Astrocyte (in vitro differentiated cells and primary cell): ENCODE data around the gene CDK5RAP2. TPM values are rescaled to one million over a fixed set of nuclear protein-coding genes. Genes with fewer than 3 reads are reported as not detected.

ENCODE experiments used
- DNase-seq: peaks from one replicate; pipeline ENCODE4 v3.0.0-alpha.2; 2010; ENCODE audit warnings: low read depth
- FAIRE-seq: peaks from 2 replicates; lab custom pipeline; 2011; peaks lifted over from hg19 to GRCh38; lab: Jason Lieb, UNC
- H2AFZ ChIP-seq: 2 replicates; pipeline ENCODE4 v1.6.0; 2012; ENCODE audit warnings: low read depth, low read length, inconsistent platforms
- H3K27ac ChIP-seq: 2 replicates; pipeline ENCODE4 v1.5.1; 2011; ENCODE audit warnings: low read depth, low read length, inconsistent platforms
- H3K27me3 ChIP-seq: 2 replicates; pipeline ENCODE4 v1.6.0; 2011; ENCODE audit warnings: low read length, inconsistent platforms; ENCODE audit not compliant: insufficient read depth
- H3K36me3 ChIP-seq: 2 replicates; pipeline ENCODE4 v1.5.1; 2011; ENCODE audit warnings: low read length, inconsistent platforms; ENCODE audit not compliant: insufficient read depth
- H3K4me1 ChIP-seq: 2 replicates; pipeline ENCODE4 v1.5.1; 2011; ENCODE audit warnings: low read length, inconsistent platforms; ENCODE audit not compliant: insufficient read depth
- H3K4me2 ChIP-seq: 2 replicates; pipeline ENCODE4 v1.6.0; 2012; ENCODE audit warnings: low read length, inconsistent platforms
- H3K4me3 ChIP-seq: 2 replicates; pipeline ENCODE4 v1.5.1; 2011; ENCODE audit warnings: low read depth, mild to moderate bottlenecking, low read length, inconsistent platforms; ENCODE audit not compliant: insufficient read depth
- H3K79me2 ChIP-seq: 2 replicates; pipeline ENCODE4 v1.6.0; 2012; ENCODE audit warnings: mild to moderate bottlenecking, low read length, inconsistent platforms; ENCODE audit not compliant: insufficient read depth
- H3K9ac ChIP-seq: 2 replicates; pipeline ENCODE4 v1.6.0; 2012; ENCODE audit warnings: mild to moderate bottlenecking, low read length, inconsistent platforms
- H3K9me3 ChIP-seq: 2 replicates; pipeline ENCODE4 v1.5.1; 2012; ENCODE audit warnings: low read depth, mild to moderate bottlenecking, low read length, inconsistent platforms; ENCODE audit not compliant: insufficient read depth
- H4K20me1 ChIP-seq: 2 replicates; pipeline ENCODE4 v1.6.0; 2012; ENCODE audit warnings: low read length, inconsistent platforms; ENCODE audit not compliant: insufficient read depth
- H3K27ac Mint-ChIP-seq: one replicate; pipeline ENCODE4 v1.8.0; 2021; ENCODE audit warnings: mild to moderate bottlenecking, mixed read lengths; ENCODE audit not compliant: unreplicated experiment
- H3K27me3 Mint-ChIP-seq: one replicate; pipeline ENCODE4 v1.8.0; 2021; ENCODE audit warnings: low read depth, mixed read lengths; ENCODE audit not compliant: unreplicated experiment
- H3K36me3 Mint-ChIP-seq: one replicate; pipeline ENCODE4 v1.8.0; 2021; ENCODE audit warnings: low read depth, mixed read lengths; ENCODE audit not compliant: unreplicated experiment
- H3K4me1 Mint-ChIP-seq: one replicate; pipeline ENCODE4 v1.8.0; 2021; ENCODE audit warnings: low read depth, mixed read lengths; ENCODE audit not compliant: unreplicated experiment
- H3K4me3 Mint-ChIP-seq: one replicate; pipeline ENCODE4 v1.8.0; 2021; ENCODE audit warnings: mild to moderate bottlenecking, moderate library complexity, mixed read lengths; ENCODE audit not compliant: unreplicated experiment
- H3K9me3 Mint-ChIP-seq: one replicate; pipeline ENCODE4 v1.8.0; 2021; ENCODE audit warnings: mild to moderate bottlenecking, mixed read lengths; ENCODE audit not compliant: unreplicated experiment
- CTCF ChIP-seq: IDR thresholded peaks from 2 replicates; pipeline ENCODE4 v1.5.1; 2011; ENCODE audit warnings: low read depth, mild to moderate bottlenecking, inconsistent platforms, low read length, moderate library complexity; ENCODE audit not compliant: insufficient read depth
- EZH2 ChIP-seq: IDR thresholded peaks from 2 replicates; pipeline ENCODE4 v1.6.1; 2012; ENCODE audit warnings: mild to moderate bottlenecking, low read length, inconsistent platforms; ENCODE audit not compliant: insufficient read depth
- total RNA-seq: library from RNA; stranded (reverse); gene quantifications from 2 replicates; pipeline ENCODE4 v1.2.1, GENCODE V29; 2021

CDK5RAP2 gene
- total RNA-seq, 1 donor from 2014 or later, result 36.3 TPM

GRCh38 chr9:120610975-120611689 is 31.2 kb upstream of the CDK5RAP2 start:
- no peaks in the 10 kb centered on the region for H3K9me3 Mint-ChIP-seq
- peak; percentile 18 for TF ChIP-seq CTCF
- no peak for TF ChIP-seq EZH2
- peaks cover 18% of the 10 kb centered on the region for H3K4me1 Mint-ChIP-seq

GRCh38 chr9:120609636-120610035 is 29.7 kb upstream of the CDK5RAP2 start:
- Histone ChIP-seq H3K9ac (no peak overlapping the region), H4K20me1 (no peaks in the 10 kb centered on the region), H3K27me3 (no peaks in the 10 kb centered on the region), H3K36me3 (no peaks in the 10 kb centered on the region), H2AFZ (no peak overlapping the region), H3K9me3 (no peaks in the 10 kb centered on the region), H3K27ac (peak overlapping the region; percentile 10), H3K4me3 (no peak overlapping the region), H3K4me1 (peaks cover 8% of the 10 kb centered on the region), H3K79me2 (no peaks in the 10 kb centered on the region), H3K4me2 (peak overlapping the region; percentile 45)
- peak overlapping the region; percentile 35 for H3K27ac Mint-ChIP-seq
- H3K9me3 Mint-ChIP-seq, result no peaks in the 10 kb centered on the region
- FAIRE-seq (no peak), DNase-seq (peak; percentile 40)
- H3K36me3 Mint-ChIP-seq, result peaks cover 6% of the 10 kb centered on the region
- no peaks in the 10 kb centered on the region for H3K27me3 Mint-ChIP-seq
- TF ChIP-seq CTCF (no peak), EZH2 (no peak)
- H3K4me3 Mint-ChIP-seq, result no peak overlapping the region
- H3K4me1 Mint-ChIP-seq, result peaks cover 18% of the 10 kb centered on the region

More at GRCh38 chr9:120610975-120611689, 31.2 kb upstream of the CDK5RAP2 start:
- Histone ChIP-seq H4K20me1 (no peaks in the 10 kb centered on the region), H3K4me3 (no peak overlapping the region), H3K27me3 (no peaks in the 10 kb centered on the region), H3K4me2 (no peak overlapping the region), H3K27ac (no peak overlapping the region), H3K9me3 (no peaks in the 10 kb centered on the region), H2AFZ (no peak overlapping the region), H3K36me3 (no peaks in the 10 kb centered on the region), H3K4me1 (peaks cover 8% of the 10 kb centered on the region), H3K79me2 (no peaks in the 10 kb centered on the region), H3K9ac (no peak overlapping the region)
- no peaks in the 10 kb centered on the region for H3K27me3 Mint-ChIP-seq
- FAIRE-seq (no peak), DNase-seq (no peak)
- H3K4me3 Mint-ChIP-seq, result no peak overlapping the region
- H3K27ac Mint-ChIP-seq, result peak overlapping the region; percentile 69
- no peaks in the 10 kb centered on the region for H3K36me3 Mint-ChIP-seq

- H3K4me1 Mint-ChIP-seq, result peaks cover 20% of the 10 kb centered on the region
- Histone ChIP-seq H3K4me3 (no peak overlapping the region), H3K27ac (no peak overlapping the region), H3K9me3 (no peaks in the 10 kb centered on the region), H4K20me1 (no peaks in the 10 kb centered on the region), H3K4me1 (peaks cover 8% of the 10 kb centered on the region), H3K27me3 (no peaks in the 10 kb centered on the region), H3K79me2 (no peaks in the 10 kb centered on the region), H3K4me2 (no peak overlapping the region), H3K36me3 (no peaks in the 10 kb centered on the region), H3K9ac (no peak overlapping the region), H2AFZ (no peak overlapping the region)
- no peak overlapping the region for H3K4me3 Mint-ChIP-seq
- DNase-seq, result peak; percentile 12
- H3K9me3 Mint-ChIP-seq, result no peaks in the 10 kb centered on the region
- no peak for TF ChIP-seq EZH2
- TF ChIP-seq CTCF, result no peak
- H3K36me3 Mint-ChIP-seq, result peaks cover 10% of the 10 kb centered on the region
- no peaks in the 10 kb centered on the region for H3K27me3 Mint-ChIP-seq
- FAIRE-seq, result no peak
- peak overlapping the region; percentile 41 for H3K27ac Mint-ChIP-seq
These were observed 28.5 kb upstream of the CDK5RAP2 start for GRCh38 chr9:120608421-120608820.
